A204.1 (cell line): Measurements from ENCODE around the gene MAPK12.

Experiments used
- FAIRE-seq: peaks from 2 replicates; lab custom pipeline; 2012; peaks lifted over from hg19 to GRCh38; lab: Jason Lieb, UNC

Gene MAPK12

DNA sequence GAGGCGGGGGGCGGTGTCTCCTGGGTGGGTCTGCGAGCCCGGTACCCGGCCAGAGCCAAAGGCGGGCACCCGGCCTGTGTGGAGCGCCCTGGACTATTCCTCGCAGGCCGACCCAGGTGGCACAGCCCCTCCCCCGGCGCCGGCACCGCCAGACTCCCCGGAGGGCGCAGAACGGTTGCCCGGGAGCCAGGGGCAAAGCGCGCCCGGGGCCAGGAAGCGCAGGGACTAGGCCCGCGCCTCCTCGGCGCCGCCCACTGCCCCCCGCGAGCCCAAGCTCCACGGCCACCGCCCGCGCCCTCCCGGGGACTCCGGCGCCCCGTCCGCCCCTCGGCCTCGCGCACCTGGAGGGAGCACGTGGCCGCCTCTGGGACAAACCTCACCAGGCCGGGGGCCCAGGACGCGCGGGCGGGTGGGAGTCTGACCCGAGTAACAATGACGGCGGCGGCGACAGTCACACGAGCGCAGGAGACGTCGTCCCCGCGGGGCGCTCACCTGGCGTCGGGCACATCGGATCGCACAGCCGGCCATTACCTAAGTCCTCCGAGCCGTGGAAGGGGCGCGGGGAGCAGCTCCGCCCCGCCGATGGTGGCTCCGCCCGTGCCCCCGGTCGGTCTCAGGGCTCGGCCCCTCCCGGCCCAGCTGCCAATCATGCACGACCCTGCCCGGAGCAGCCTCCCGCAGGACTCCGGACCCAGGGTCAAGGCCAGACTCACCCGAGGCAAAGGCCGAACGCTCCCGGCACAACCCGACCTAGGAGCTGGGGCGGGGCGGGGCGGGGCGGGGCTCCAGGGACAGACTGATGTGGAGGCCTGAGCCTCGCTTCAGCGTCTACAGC is 38.5 kb upstream of the MAPK12 start:
- no peak for FAIRE-seq

DNA sequence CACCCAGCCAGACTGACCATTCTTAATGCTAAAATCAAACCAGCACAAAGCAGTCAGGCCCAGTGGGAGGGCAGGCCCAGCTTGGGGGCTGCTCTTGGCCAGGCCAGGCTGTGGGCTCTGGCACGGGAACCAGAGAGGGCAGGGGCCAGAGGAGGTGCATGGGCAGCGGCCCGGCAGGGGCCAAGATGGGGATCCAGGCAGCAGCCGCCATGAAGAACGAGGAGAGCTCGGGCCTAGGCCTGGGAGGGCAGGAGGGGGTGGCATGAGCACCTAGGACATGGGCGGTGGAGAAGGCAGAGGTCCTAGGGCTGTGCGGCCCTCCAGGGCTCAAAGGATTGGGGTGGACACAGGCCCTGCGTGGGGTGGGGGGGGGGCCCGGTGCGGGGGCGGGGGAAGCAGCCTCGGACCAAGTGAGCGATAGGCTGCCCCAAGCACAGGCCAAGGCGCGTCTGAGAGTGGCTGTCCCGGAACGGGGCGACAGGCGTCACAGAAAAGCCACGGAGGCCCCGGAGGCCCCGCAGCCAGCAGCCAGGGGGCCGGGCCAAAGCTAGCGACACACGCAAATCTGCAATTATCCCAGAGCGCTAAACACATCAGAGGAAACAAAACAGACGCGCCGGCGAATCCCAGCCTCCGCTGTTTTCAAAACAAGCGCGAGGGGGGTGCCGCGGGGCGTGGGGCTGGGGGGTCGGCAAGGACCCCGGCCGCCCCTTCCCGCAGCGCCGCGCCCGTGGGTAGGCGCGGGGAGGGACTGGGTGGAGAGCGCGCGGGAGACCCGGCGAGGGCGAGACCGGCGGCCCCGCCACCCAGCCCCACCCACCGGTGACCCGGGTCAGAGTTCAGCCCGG is 37.7 kb upstream of the MAPK12 start:
- FAIRE-seq, result no peak

DNA sequence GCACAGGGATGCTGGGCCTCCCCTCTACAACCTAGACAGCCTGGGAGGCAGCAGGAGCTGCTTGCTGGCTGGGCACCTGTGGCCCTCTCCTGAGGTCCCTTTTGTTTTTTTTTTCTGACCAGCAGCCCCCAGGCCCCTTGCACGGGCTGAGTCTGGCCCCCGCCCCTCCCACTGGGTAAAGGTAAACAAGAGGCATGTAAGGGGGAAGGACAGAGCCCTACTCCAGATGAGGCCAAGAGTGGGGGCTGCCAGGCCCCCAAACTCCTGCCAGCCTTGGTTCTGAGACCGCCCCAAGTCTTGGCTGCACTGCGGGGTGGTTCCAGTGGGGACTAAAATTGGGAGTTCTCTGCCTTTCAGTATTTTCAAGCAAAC is 36.8 kb upstream of the MAPK12 start:
- no peak for FAIRE-seq

- no peak for FAIRE-seq
Measured at GRCh38 chr22:50297510-50298265, 36.2 kb upstream of the MAPK12 start.

GRCh38 chr22:50296658-50297490 is 35.4 kb upstream of the MAPK12 start:
- FAIRE-seq, result no peak

- no peak for FAIRE-seq
Measured at GRCh38 chr22:50294319-50294656, 32.8 kb upstream of the MAPK12 start.

- no peak for FAIRE-seq
Measured at GRCh38 chr22:50293441-50294318, 32.2 kb upstream of the MAPK12 start.

DNA sequence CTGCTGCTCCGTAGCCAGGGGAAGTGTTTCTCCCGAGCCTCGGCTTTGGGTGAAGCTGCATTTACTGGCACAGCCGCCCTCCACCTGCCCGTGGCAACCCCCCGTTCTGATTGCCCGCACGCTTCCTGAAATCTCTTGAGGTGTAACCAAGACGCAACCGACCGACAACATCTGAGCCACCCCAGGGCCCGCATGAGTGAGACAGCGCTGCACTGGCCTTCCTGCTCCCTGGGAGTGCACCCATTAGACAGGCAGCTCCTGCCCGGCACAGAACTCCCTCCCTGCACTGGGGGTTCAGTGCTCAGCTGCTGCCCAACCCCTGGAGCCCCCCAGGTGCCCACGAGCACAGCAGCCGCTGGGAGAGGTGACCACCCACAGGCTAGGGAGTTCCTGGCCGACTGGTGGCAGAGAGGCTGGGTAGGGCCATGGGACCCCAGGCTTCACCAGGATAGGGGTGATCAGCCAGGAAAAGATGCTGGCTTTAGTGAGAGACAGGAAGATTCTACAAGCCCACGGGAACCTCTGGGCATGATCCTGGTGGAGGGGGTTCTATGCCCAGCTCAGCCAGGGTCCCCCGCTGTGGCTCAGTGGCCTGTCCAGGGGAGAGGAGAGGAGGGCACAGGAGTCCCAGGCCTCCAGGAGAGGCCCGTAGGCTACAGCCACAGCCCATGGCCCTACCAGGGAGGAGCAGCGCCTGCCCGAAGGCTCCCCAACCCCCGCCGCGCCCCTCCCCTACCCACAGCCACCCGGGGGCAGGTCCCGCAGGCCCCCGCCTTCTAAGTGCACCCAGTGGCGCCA is 31.4 kb upstream of the MAPK12 start:
- FAIRE-seq, result no peak

DNA sequence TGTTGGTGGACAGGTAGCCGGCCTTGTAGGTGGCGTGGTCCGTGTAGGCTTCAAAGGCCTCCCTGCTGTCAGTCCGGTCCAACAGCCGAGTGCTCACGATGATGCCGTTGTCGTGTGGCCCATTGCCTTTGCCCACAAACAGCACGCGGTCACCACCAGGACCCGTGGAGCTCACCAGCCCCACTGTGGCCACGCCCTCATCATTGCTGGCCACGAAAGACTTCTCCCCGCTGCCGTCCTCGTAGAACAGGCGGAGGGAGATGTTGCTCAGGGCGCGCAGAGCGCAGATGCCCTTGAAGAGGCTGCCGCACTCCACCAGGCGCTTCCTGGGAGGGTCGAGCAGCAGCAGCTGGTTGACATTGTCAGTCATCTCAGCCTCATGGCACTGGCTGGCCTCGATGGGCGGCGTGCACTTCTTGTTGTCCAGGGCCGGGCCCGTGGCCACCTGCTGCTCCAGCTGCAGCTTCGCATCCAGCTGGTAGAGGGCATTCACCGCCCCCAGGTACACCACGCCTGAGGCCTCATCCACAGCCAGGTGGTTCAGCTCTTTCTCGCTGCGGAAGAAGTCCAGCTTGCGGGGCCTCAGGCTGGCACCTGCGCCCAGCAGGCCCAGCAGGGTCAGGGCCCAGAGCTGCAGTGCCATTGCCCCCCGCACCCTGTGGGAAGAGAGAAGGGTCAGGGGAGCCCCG is 28.6 kb upstream of the MAPK12 start:
- no peak for FAIRE-seq

DNA sequence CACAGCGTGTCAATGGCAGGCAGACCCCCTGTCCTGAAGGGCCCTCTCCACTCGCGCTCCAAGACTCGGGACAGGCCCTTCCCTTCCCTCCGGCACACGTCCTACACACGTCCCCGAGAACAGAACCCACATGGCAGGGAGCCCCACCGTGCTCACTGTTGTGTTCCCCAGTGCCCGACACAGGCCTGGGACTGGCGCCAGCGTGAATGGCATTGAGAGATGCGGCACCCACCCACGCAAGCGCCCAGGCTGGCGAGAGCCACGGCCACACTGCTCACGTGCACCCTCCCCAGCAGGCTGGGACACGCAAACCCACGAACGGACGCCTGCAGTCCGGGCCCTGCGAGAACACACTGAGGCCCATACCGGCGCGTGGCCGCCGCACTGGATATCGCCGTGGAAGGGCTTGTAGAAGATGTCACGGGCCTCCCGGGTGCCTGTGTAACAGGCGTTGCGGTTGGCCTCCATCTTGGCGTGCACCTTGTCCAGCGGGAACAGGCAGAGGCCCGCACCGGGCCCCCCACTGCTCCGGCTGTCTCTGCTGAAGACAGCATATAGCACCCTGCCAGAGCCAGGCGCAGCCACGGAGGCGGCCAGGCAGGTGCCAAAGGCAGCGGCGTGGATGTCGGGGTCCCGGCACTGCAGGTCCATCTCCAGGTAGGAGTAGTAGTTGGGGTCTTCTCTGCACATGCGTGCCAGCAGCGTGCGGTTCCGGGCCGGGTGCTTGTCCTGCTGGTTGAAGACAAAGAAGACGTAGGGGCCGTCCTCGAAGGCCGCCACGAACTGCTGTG is 27.9 kb upstream of the MAPK12 start:
- FAIRE-seq, result no peak

GRCh38 chr22:50287731-50288130 is 26.2 kb upstream of the MAPK12 start:
- no peak for FAIRE-seq

DNA sequence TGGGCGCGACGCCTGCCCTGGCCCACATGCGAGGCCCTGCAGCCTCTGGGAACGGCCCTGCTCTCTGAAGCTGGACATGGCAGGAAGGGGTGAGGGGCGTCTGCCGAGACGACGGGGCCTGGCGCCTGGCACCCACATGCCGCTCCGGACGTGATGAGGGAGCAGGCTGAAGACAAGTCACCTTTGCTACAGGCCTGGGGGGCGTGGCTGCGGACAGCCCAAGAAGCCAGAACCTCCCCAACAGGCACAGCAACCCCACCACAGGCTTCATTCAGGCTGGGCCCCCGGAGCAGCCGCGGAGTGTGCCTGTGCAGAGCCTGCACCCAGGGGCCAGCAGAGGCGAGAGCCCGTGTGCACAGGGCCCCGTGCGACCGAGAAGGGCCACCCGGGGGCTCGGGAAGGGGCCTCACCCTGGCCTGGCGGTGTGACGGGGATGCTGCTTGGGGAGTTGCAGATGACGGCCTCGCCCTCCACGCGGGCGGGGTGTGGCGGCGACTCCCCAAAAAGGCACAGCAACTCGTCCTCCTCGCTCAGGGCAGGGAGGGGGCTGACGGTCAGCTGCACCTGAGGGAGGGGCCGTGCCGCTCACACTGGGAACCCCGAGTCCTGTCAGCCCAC is 25.3 kb upstream of the MAPK12 start:
- FAIRE-seq, result no peak

- no peak for FAIRE-seq
Measured at GRCh38 chr22:50286275-50286674, 24.8 kb upstream of the MAPK12 start.

GRCh38 chr22:50285568-50286229 is 24.2 kb upstream of the MAPK12 start:
- no peak for FAIRE-seq

DNA sequence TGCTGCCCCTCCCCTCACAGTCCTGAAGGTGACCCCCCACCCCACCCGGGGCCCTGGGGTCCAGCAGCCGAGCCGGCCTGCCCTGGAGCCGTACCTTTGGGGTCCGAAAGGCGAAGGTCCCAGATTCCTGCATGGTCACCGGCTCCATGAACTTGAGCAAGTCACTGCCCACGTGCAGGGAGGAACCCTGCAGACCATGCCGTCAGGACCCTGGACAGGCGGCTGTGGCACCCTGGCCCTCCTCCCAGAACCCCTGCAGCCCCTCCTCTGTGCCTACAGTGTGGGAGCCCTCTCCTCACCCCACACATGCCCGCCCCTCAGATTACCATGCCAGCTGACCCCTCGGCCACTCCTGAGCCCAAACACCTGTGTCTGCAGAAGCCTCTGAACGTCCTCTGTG is 23.0 kb upstream of the MAPK12 start:
- no peak for FAIRE-seq

- FAIRE-seq, result no peak
Measured at GRCh38 chr22:50283821-50284220, 22.3 kb upstream of the MAPK12 start.

- no peak for FAIRE-seq
Measured at GRCh38 chr22:50282361-50283155, 21.1 kb upstream of the MAPK12 start.
